Caco-2 (cell line): ENCODE measurements around the gene CPLX3. TPM values are rescaled to one million over a fixed set of nuclear protein-coding genes. Genes with fewer than 3 reads are reported as not detected.

ENCODE experiments used
- BruUV-seq: library from RNA; stranded (reverse); fragments of 400-500 nt; replicated peaks from 2 replicates; lab custom pipeline; 2021; lab: Mats Ljungman, UMichigan
- CTCF ChIA-PET: fragments of 300-600 bp; sonication (Branson Sonifier 250); formaldehyde crosslinking; loops from one replicate; lab custom pipeline; 2022; ENCODE audit warnings: antibody characterized with exemption; lab: Charles Lee
- POLR2A ChIA-PET: fragments of 300-600 bp; sonication (Branson Sonifier 250); formaldehyde crosslinking; loops from one replicate; lab custom pipeline; 2022; ENCODE audit warnings: antibody characterized with exemption; lab: Charles Lee
- DNase-seq, 2 experiments: peaks; one replicate each; pipeline versions ENCODE4 v3.0.0 to v3.0.0-alpha.2; 2020 to 2022
- H3K27me3 ChIP-seq: replicated peaks from 2 replicates; pipeline ENCODE4 v1.6.0; 2011; ENCODE audit warnings: low read length; ENCODE audit not compliant: control insufficient read depth, insufficient read depth
- H3K36me3 ChIP-seq: 2 replicates; pipeline ENCODE4 v1.5.1; 2011; ENCODE audit warnings: low read length; ENCODE audit not compliant: control insufficient read depth, insufficient read depth
- H3K4me1 ChIP-seq: fragments of 250-450 bp; sonication (Bioruptor Pico); 2 replicates; pipeline ENCODE4 v1.5.1; 2020; ENCODE audit warnings: mild to moderate bottlenecking
- H3K4me3 ChIP-seq: 2 replicates; pipeline ENCODE4 v1.5.1; 2011; ENCODE audit warnings: low read depth, mild to moderate bottlenecking, control low read depth, low read length
- H3K9me3 ChIP-seq: fragments of 250-450 bp; sonication (Bioruptor Pico); 2 replicates; pipeline ENCODE4 v1.5.1; 2020; ENCODE audit warnings: mild to moderate bottlenecking, moderate library complexity
- H3K27ac Mint-ChIP-seq: one replicate; pipeline ENCODE4 v1.8.0; 2022; ENCODE audit warnings: mixed read lengths; ENCODE audit not compliant: unreplicated experiment
- H3K27me3 Mint-ChIP-seq: one replicate; pipeline ENCODE4 v1.8.0; 2022; ENCODE audit warnings: mixed read lengths; ENCODE audit not compliant: insufficient read depth, unreplicated experiment
- H3K36me3 Mint-ChIP-seq: one replicate; pipeline ENCODE4 v1.8.0; 2022; ENCODE audit warnings: mild to moderate bottlenecking, mixed read lengths; ENCODE audit not compliant: insufficient read depth, unreplicated experiment
- H3K4me1 Mint-ChIP-seq: one replicate; pipeline ENCODE4 v1.8.0; 2022; ENCODE audit warnings: low read depth, mixed read lengths; ENCODE audit not compliant: unreplicated experiment
- H3K4me3 Mint-ChIP-seq: one replicate; pipeline ENCODE4 v1.8.0; 2022; ENCODE audit warnings: mild to moderate bottlenecking, moderate library complexity, mixed read lengths; ENCODE audit not compliant: unreplicated experiment
- H3K9me3 Mint-ChIP-seq: one replicate; pipeline ENCODE4 v1.8.0; 2022; ENCODE audit warnings: mixed read lengths; ENCODE audit not compliant: unreplicated experiment
- intact Hi-C: fragments of 100-400 bp; cut with micrococcal nuclease; formaldehyde crosslinking; loops from one replicate; pipeline ENCODE4 v1.10.0; 2022; ENCODE audit not compliant: unreplicated experiment
- total RNA-seq: library from RNA; stranded (reverse); gene quantifications from 2 replicates; pipeline ENCODE4 v1.2.3, GENCODE V29; 2022
- TF ChIP-seq, protein P1 (sequence below), 2 experiments: fragments of 200-600 bp in 1 of 2; IDR thresholded peaks; 1 replicate in 1 of 2; 2 replicates in 1 of 2; pipeline versions ENCODE4 v1.5.1 to v1.8.0; 2011 to 2022; ENCODE audit warnings: antibody characterized with exemption in 1 of 2, control low read depth in 1 of 2, inconsistent platforms in 1 of 2, low read depth in 1 of 2, low read length in 1 of 2, mild to moderate bottlenecking in 1 of 2, moderate library complexity in 1 of 2; ENCODE audit not compliant: insufficient read depth in 1 of 2, severe bottlenecking in 1 of 2, unreplicated experiment in 1 of 2

Gene CPLX3
- total RNA-seq, 1 experiment from 2014 or later, result not detected

DNA sequence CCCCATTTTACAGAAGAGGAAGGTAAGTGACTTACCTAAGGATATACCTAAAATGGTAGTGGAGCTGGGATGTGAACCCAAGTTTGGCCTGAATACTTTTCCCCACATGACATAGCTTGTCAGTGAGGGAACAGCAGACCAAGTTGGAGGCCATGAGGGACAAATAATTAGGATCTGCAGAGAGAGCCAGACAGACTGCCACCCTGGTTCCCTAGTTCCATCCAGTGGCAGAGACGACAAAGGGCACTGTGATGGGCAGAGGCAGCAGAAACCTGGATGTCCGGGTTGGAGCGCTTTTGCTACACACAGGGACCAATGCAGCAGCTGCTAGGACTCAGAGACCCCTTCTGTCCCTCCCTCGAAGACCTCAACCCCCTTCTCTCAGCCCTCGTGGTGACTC, 1.2 kb downstream of the CPLX3 start:
- TF ChIP-seq, protein P1, sequence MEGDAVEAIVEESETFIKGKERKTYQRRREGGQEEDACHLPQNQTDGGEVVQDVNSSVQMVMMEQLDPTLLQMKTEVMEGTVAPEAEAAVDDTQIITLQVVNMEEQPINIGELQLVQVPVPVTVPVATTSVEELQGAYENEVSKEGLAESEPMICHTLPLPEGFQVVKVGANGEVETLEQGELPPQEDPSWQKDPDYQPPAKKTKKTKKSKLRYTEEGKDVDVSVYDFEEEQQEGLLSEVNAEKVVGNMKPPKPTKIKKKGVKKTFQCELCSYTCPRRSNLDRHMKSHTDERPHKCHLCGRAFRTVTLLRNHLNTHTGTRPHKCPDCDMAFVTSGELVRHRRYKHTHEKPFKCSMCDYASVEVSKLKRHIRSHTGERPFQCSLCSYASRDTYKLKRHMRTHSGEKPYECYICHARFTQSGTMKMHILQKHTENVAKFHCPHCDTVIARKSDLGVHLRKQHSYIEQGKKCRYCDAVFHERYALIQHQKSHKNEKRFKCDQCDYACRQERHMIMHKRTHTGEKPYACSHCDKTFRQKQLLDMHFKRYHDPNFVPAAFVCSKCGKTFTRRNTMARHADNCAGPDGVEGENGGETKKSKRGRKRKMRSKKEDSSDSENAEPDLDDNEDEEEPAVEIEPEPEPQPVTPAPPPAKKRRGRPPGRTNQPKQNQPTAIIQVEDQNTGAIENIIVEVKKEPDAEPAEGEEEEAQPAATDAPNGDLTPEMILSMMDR (IDR thresholded peaks at IDR 0.05; ENCODE audit: insufficient read depth in 1 of 2, low read depth in 1 of 2, low read length in 1 of 2, severe bottlenecking in 1 of 2, unreplicated experiment in 1 of 2), result no peak
- no peak for DNase-seq
- Mint-ChIP-seq H3K27ac (no peak overlapping the region), H3K9me3 (no peaks in the 10 kb centered on the region), H3K27me3 (peaks cover 10% of the 10 kb centered on the region), H3K4me1 (no peaks in the 10 kb centered on the region), H3K4me3 (no peak overlapping the region), H3K36me3 (no peaks in the 10 kb centered on the region)
- no TSS peak for BruUV-seq
- Histone ChIP-seq H3K27me3 (peaks cover 1% of the 10 kb centered on the region; the same call in 1 of the 2 replicates), H3K9me3 (no peaks in the 10 kb centered on the region), H3K4me3 (no peak overlapping the region), H3K36me3 (no peaks in the 10 kb centered on the region), H3K4me1 (no peaks in the 10 kb centered on the region)
- intact Hi-C loops, result no loop called here
- POLR2A ChIA-PET, result no interaction called here
- CTCF ChIA-PET, result no interaction called here

DNA sequence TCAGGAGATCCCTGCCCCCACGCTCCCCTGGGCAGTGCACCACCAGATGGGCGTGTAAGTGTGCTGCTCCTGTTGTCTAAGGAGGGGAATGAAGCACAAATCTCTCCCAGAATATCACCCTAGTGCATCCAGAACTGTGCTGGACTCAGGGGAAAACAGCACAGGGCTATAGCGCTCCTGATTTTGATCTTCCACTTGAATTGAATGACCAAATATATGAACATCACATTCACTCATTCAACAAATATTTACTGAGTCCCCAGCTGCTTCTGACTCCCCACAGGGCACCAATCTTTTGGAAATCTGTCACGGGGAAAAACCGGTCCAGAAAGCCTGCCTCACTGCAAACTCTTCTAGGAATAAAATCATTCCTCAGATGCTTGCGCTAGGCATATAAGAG, 2.4 kb downstream of the CPLX3 start:
- H3K4me1 Mint-ChIP-seq, result no peaks in the 10 kb centered on the region
- BruUV-seq, result no TSS peak
- ChIA-PET POLR2A (no interaction called here), CTCF (no interaction called here)
- H3K27me3 Mint-ChIP-seq, result peaks cover 4% of the 10 kb centered on the region
- Histone ChIP-seq H3K27me3 (peaks cover 1% of the 10 kb centered on the region; the same call in 1 of the 2 replicates), H3K4me3 (no peak overlapping the region), H3K4me1 (no peaks in the 10 kb centered on the region), H3K9me3 (no peaks in the 10 kb centered on the region), H3K36me3 (no peaks in the 10 kb centered on the region)
- TF ChIP-seq, protein P1 (IDR thresholded peaks at IDR 0.05; ENCODE audit: insufficient read depth in 1 of 2, low read depth in 1 of 2, low read length in 1 of 2, severe bottlenecking in 1 of 2, unreplicated experiment in 1 of 2), result no peak
- intact Hi-C loops, result no loop called here
- H3K4me3 Mint-ChIP-seq, result no peak overlapping the region
- H3K36me3 Mint-ChIP-seq, result no peaks in the 10 kb centered on the region
- H3K27ac Mint-ChIP-seq, result no peak overlapping the region
- H3K9me3 Mint-ChIP-seq, result no peaks in the 10 kb centered on the region
- no peak for DNase-seq

DNA sequence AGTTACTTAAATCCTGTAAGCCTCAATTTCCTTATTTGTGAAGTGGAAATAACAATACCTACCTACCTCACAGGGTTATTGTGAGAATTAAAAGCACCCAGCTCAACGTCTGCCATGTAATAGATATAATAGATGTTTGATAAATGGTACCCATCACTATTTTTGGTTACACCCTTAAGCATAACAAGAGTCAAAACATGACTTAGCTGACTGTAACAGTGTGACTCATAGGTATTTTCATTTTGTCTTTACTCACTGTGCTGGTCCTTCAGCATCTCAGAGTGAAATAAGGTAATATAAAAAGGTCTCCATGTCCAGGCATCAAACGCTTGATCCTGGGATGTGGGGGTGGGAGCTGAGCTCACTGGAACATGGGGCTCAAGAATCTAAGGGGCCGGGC, 3.1 kb downstream of the CPLX3 start:
- CTCF ChIA-PET, result no interaction called here

More for the DNA sequence above, 3.1 kb downstream of the CPLX3 start:
- intact Hi-C loops, result no loop called here
- Histone ChIP-seq H3K4me1 (no peaks in the 10 kb centered on the region), H3K9me3 (no peaks in the 10 kb centered on the region), H3K27me3 (peaks cover 1% of the 10 kb centered on the region; the same call in 1 of the 2 replicates), H3K36me3 (no peaks in the 10 kb centered on the region), H3K4me3 (no peak overlapping the region)
- no peaks in the 10 kb centered on the region for H3K4me1 Mint-ChIP-seq
- H3K36me3 Mint-ChIP-seq, result no peaks in the 10 kb centered on the region
- no peak for DNase-seq
- H3K9me3 Mint-ChIP-seq, result no peaks in the 10 kb centered on the region
- peaks cover 2% of the 10 kb centered on the region for H3K27me3 Mint-ChIP-seq
- POLR2A ChIA-PET, result no interaction called here
- no peak overlapping the region for H3K27ac Mint-ChIP-seq
- TF ChIP-seq, protein P1 (IDR thresholded peaks at IDR 0.05; ENCODE audit: insufficient read depth in 1 of 2, low read depth in 1 of 2, low read length in 1 of 2, severe bottlenecking in 1 of 2, unreplicated experiment in 1 of 2), result no peak
- no TSS peak for BruUV-seq
- no peak overlapping the region for H3K4me3 Mint-ChIP-seq
